Measurements from ENCODE around the gene ANKS3. TPM values are rescaled to one million over a fixed set of nuclear protein-coding genes. Genes with fewer than 3 reads are reported as not detected.
A peak's percentile ranks its signal among the peaks of the same experiment; 100 is the strongest.
"Not testable (repeated sequence)": the region's sequence is repeated elsewhere in the genome, so short reads cannot be mapped to it uniquely, and the experiment has no call there.

The ANKS3 gene
- total RNA-seq, 1 donor from 2014 or later, result 8.7 TPM

DNA sequence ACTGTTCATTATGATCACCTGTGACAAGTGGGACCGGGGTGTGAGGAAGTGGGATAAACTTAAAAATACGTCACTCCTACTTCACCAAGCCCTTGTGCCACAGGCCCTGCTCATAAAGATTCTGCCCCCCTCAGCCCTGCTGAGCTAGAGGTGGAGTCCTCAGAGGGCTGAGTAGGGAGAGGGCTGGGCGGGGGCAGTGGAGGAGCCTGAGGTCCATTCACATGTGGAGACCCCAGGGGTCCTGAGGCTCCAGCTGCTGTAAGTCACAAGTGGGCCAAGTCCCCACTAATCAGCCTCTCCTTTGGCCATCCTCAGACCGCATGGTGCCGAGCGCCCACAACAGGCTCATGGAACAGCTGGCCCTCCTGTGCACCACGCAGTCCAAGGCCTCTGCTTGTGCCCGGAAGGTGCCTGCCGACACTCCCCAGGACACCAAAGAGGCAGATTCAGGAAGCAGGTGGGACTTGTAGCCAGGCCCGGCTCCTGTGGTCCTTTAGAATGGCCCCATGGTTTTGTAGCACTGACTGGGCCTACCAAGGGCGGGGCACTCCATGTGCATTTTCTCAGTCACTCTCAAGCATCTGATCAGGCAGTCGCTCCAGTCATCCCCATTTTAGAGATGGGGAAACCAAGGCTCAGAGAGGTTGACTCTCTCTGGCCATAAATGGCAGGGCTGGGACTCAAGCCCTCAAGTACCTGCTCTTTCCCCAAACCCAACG is 10.6 kb upstream of the ANKS3 start:
- no peaks in the 10 kb centered on the region for H3K9me3 ChIP-seq (replicated peaks)
- H3K4me1 ChIP-seq, result peaks cover 11% of the 10 kb centered on the region
- no peak overlapping the region for H3K27ac ChIP-seq (replicated peaks)
- no peak overlapping the region for H3K4me3 ChIP-seq
- intact Hi-C loops (cut with micrococcal nuclease), result no loop called here
- TF ChIP-seq, protein P1, sequence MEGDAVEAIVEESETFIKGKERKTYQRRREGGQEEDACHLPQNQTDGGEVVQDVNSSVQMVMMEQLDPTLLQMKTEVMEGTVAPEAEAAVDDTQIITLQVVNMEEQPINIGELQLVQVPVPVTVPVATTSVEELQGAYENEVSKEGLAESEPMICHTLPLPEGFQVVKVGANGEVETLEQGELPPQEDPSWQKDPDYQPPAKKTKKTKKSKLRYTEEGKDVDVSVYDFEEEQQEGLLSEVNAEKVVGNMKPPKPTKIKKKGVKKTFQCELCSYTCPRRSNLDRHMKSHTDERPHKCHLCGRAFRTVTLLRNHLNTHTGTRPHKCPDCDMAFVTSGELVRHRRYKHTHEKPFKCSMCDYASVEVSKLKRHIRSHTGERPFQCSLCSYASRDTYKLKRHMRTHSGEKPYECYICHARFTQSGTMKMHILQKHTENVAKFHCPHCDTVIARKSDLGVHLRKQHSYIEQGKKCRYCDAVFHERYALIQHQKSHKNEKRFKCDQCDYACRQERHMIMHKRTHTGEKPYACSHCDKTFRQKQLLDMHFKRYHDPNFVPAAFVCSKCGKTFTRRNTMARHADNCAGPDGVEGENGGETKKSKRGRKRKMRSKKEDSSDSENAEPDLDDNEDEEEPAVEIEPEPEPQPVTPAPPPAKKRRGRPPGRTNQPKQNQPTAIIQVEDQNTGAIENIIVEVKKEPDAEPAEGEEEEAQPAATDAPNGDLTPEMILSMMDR (IDR thresholded peaks at IDR 0.05; ENCODE audit: borderline replicate concordance), result no peak
- DNase-seq, result no peak
- H3K27me3 ChIP-seq (ENCODE audit: low read depth), result no peaks in the 10 kb centered on the region
- H3K36me3 ChIP-seq, result peaks cover 9% of the 10 kb centered on the region

DNA sequence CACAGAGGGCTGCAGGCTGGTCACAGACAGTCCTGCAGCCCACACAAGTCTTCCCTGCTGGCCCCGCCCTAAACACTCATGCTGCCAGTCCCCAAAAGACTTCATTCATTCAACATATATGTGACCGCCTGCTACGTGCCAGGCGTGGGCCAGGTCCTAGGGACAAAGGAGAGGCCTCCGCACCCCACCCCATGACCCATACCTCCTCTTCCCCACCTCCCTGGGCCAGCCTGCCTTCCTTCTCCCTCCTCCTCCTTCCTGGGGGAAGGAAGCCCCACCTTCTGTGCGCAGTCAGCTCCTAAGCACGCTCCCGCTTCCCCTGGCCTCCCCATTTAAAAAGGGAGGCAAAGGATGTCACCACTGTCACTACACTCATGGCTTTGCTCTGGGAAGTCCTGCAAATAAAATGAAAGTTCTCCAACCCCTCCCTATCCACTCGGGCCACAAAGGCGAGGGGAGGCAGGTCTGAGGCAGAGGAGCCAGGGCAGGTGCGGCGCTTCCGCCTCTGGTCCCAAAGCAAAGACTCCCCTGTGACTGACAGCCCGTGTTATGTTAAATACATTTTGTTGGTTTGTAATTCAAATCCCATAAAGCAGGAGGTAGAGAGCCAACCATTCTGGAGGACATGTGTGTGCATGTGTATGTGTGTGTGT is 9.3 kb upstream of the ANKS3 start:
- peaks cover 11% of the 10 kb centered on the region for H3K4me1 ChIP-seq
- H3K4me3 ChIP-seq, result peak overlapping the region; percentile 16
- H3K27me3 ChIP-seq (ENCODE audit: low read depth), result no peaks in the 10 kb centered on the region
- TF ChIP-seq, protein P1 (IDR thresholded peaks at IDR 0.05; ENCODE audit: borderline replicate concordance), result no peak
- intact Hi-C loops (cut with micrococcal nuclease), result no loop called here
- no peaks in the 10 kb centered on the region for H3K9me3 ChIP-seq (replicated peaks)
- no peaks in the 10 kb centered on the region for H3K36me3 ChIP-seq
- H3K27ac ChIP-seq (replicated peaks), result no peak overlapping the region
- DNase-seq, result no peak

DNA sequence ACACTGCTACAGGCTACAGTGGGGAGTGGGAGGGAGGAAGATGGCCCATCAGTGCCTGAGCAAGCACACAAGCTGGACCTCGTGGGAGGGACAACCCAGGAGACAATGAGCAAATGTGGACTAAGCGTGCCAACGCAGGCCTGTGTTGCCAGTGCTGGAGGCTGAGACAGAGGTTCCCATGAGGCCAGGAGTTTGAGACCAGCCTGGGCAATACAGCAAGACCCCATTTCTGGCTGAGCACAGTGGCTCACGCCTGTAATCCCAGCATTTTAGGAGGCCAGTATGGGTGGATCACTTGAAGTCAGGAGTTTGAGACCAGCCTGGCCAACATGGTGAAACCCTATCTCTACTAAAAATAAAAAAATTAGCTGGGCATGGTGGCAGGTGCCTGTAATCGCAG is 4.3 kb upstream of the ANKS3 start:
- H3K4me1 ChIP-seq, result peaks cover 28% of the 10 kb centered on the region
- DNase-seq; H3K36me3 ChIP-seq; H3K27me3 ChIP-seq (ENCODE audit: low read depth); intact Hi-C loops (cut with micrococcal nuclease); H3K4me3 ChIP-seq; H3K27ac ChIP-seq (replicated peaks); H3K9me3 ChIP-seq (replicated peaks): not testable (repeated sequence)

DNA sequence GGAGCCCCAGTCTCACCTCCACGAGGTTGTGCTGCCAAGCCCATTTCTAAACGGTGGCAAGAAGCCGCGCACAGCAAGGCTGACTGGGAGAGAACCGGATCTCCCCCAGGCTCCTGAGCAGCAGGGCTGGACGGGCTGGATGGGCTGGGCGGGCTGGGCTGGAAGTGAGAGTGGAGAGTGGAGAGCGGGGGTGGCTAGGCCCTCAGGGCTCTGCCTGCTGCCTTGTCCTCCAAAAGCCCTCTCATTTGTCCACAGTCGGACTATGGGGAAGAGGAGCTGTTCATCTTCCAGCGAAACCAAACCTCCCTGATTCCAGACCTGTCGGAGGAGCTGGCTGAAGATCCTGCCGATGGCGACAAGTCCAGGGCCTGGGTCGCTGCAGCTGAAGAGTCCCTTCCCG is 3.5 kb upstream of the ANKS3 start:
- TF ChIP-seq, protein P1 (IDR thresholded peaks at IDR 0.05; ENCODE audit: borderline replicate concordance), result no peak
- no peaks in the 10 kb centered on the region for H3K36me3 ChIP-seq
- peaks cover 25% of the 10 kb centered on the region for H3K4me1 ChIP-seq
- intact Hi-C loops (cut with micrococcal nuclease), result no loop called here
- no peak for DNase-seq
- H3K27ac ChIP-seq (replicated peaks), result no peak overlapping the region
- no peaks in the 10 kb centered on the region for H3K9me3 ChIP-seq (replicated peaks)
- H3K4me3 ChIP-seq, result no peak overlapping the region
- no peaks in the 10 kb centered on the region for H3K27me3 ChIP-seq (ENCODE audit: low read depth)

DNA sequence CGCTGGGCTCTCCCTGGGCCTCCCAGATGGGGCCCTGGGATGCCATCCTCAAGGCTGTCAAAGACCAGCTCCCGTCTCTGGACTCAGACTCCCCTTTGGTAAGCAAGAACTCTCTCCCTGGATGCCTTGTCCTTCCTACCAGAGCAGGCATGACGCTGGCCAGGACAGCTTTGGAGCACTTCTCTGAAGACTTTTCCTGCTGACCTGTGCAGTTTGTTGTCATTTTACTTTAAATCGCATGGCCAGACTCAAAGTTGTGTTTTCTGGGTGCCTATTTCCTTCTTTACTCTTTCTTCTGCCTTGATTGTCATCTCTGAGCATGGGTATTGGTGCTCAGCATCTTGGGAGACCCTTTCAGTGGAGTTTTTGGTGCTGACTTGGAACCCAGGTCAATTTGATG is 2.5 kb upstream of the ANKS3 start:
- Histone ChIP-seq H3K4me3 (no peak overlapping the region), H3K9me3 (replicated peaks) (no peaks in the 10 kb centered on the region), H3K4me1 (peaks cover 25% of the 10 kb centered on the region), H3K27ac (replicated peaks) (no peak overlapping the region), H3K27me3 (ENCODE audit: low read depth) (no peaks in the 10 kb centered on the region), H3K36me3 (no peaks in the 10 kb centered on the region)
- DNase-seq, result no peak
- intact Hi-C loops (cut with micrococcal nuclease), result no loop called here
- TF ChIP-seq, protein P1 (IDR thresholded peaks at IDR 0.05; ENCODE audit: borderline replicate concordance), result no peak

Measured in left ventricle myocardium inferior (tissue), 1 donor.